Measurements from ENCODE around the gene PCDH12. TPM values are rescaled to one million over a fixed set of nuclear protein-coding genes. Genes with fewer than 3 reads are reported as not detected.

Gene PCDH12
- total and polyA plus RNA-seq, 4 experiments from 2014 or later, result 0.13 to 0.31 TPM; not detected in 2

GRCh38 chr5:141933151-141933550 lies 24.9 kb downstream of the PCDH12 start:
- Mint-ChIP-seq H3K9me3 (no peaks in the 10 kb centered on the region), H3K27ac (peak overlapping the region in 2 of 7 donors; percentile 13 to 56), H3K27me3 (no peaks in the 10 kb centered on the region), H3K36me3 (peaks cover 52 to 76% of the 10 kb centered on the region in 2 donors), H3K4me1 (peaks cover 2 to 7% (median 3%) of the 10 kb centered on the region in 4 donors), H3K4me3 (no peak overlapping the region)
- H3K4me3 ChIP-seq (ENCODE audit: low read length in 2 of 2), result no peak overlapping the region
- ChIA-PET CTCF (ENCODE audit: partially characterized antibody) (interaction anchor here (0.8 to 1.5 kb wide), 3 partner anchors 10 to 44 kb away, joined by 3 to 4 read pairs (median 4); no protein-coding TSS in a partner anchor), POLR2A (ENCODE audit: partially characterized antibody) (interaction anchor here (1.4 kb wide), 1 partner anchor 9 kb away, joined by 4 read pairs; the partner anchor contains the start of gene DELE1)
- H3K4me1 ChIP-seq (ENCODE audit: insufficient read depth, low read length), result peaks cover 3% of the 10 kb centered on the region
- H3K27ac ChIP-seq (ENCODE audit: low read depth, low read length), result no peak overlapping the region
- intact Hi-C loops (cut with micrococcal nuclease), result no loop called here
- DNase-seq, result no peak
- no peaks in the 10 kb centered on the region for H3K27me3 ChIP-seq (ENCODE audit: insufficient read depth, low read length)
- H3K9me3 ChIP-seq (ENCODE audit: control insufficient read depth in 1 of 2, low read length in 2 of 2), result no peaks in the 10 kb centered on the region
- H3K36me3 ChIP-seq (ENCODE audit: insufficient read depth, low read length), result peaks cover 87% of the 10 kb centered on the region

DNA sequence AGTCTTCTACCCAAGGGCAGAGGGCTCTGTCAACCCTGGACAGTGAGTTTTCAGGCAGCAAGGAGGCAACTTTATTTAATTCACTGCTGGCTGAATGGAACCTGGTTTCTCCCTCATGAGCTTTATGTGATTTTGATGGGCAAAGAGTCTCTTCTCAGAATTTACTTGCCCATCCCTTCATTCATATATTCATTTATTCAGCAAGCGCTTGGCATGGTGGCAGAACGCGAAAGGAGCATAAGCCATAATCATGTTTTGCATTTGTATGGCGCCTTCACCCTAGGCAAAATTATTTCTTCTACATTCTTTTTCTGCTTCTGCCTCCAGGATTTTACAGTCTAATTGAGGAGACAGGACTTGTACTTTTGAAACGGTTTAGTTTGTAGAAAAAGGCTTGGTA lies 26.3 kb downstream of the PCDH12 start:
- Histone ChIP-seq H3K9me3 (ENCODE audit: control insufficient read depth in 1 of 2, low read length in 2 of 2) (no peaks in the 10 kb centered on the region), H3K4me3 (ENCODE audit: low read length in 2 of 2) (no peak overlapping the region), H3K36me3 (ENCODE audit: insufficient read depth, low read length) (peaks cover 92% of the 10 kb centered on the region), H3K27ac (ENCODE audit: low read depth, low read length) (no peak overlapping the region), H3K4me1 (ENCODE audit: insufficient read depth, low read length) (peaks cover 10% of the 10 kb centered on the region), H3K27me3 (ENCODE audit: insufficient read depth, low read length) (no peaks in the 10 kb centered on the region)
- H3K27ac Mint-ChIP-seq, result peak overlapping the region in 3 of 7 donors; percentile 39 to 90 (median 57)
- peaks cover 7 to 17% (median 16%) of the 10 kb centered on the region in 4 donors for H3K4me1 Mint-ChIP-seq
- ChIA-PET POLR2A (ENCODE audit: partially characterized antibody) (interaction anchor here (1.5 kb wide), 1 partner anchor 240 kb away, joined by 4 read pairs; no protein-coding TSS in a partner anchor), CTCF (ENCODE audit: partially characterized antibody) (no interaction called here)
- DNase-seq, result no peak
- H3K9me3 Mint-ChIP-seq, result no peaks in the 10 kb centered on the region
- no peaks in the 10 kb centered on the region for H3K27me3 Mint-ChIP-seq
- intact Hi-C loops (cut with micrococcal nuclease), result no loop called here
- H3K36me3 Mint-ChIP-seq, result peaks cover 66 to 82% of the 10 kb centered on the region in 2 donors
- no peak overlapping the region for H3K4me3 Mint-ChIP-seq

DNA sequence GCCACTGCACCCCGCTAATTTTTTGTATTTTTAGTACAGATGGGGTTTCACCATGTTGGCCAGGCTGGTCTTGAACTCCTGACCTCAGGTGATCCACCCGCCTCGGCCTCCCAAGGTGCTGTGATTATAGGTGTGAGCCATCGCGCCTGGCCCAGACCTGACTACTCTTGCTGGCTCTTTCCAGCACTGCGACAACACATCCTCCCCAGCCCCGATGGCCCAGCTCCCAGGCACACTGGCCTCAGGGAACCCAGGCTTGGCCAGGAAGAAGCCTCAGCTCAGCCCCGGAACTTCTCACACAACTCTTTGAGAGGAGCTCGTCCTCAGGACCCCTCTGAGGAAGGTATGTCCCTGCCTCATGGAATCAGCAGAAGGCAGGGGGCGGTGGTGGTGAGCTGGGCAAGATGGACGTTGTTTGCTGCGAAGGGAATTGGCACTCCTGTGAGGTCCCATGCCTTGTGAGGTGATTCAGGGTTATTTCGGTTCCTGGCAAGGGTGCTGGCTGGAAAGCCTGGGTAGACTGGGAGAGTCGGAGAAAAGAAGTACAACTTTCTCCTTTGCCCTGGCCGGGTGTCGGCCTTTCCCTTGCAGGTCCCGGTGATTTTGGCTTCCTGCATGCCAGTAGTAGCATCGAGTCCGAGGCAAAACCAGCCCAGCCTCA lies 28.5 kb downstream of the PCDH12 start:
- no peak for DNase-seq
- H3K36me3 Mint-ChIP-seq, result peaks cover 63 to 77% of the 10 kb centered on the region in 2 donors
- H3K4me1 Mint-ChIP-seq, result peaks cover 10 to 29% (median 26%) of the 10 kb centered on the region in 4 donors
- H3K4me1 ChIP-seq (ENCODE audit: insufficient read depth, low read length), result peaks cover 12% of the 10 kb centered on the region
- H3K27me3 ChIP-seq (ENCODE audit: insufficient read depth, low read length), result no peaks in the 10 kb centered on the region
- peak overlapping the region in 1 of 7 donors; percentile 29 for H3K27ac Mint-ChIP-seq
- peaks cover 84% of the 10 kb centered on the region for H3K36me3 ChIP-seq (ENCODE audit: insufficient read depth, low read length)
- CTCF ChIA-PET (ENCODE audit: partially characterized antibody), result no interaction called here
- POLR2A ChIA-PET (ENCODE audit: partially characterized antibody), result interaction anchor here (1.2 kb wide), 1 partner anchor 29 kb away, joined by 3 read pairs; the partner anchor contains the start of gene PCDH12
- H3K9me3 Mint-ChIP-seq, result no peaks in the 10 kb centered on the region
- H3K27me3 Mint-ChIP-seq, result no peaks in the 10 kb centered on the region
- no peaks in the 10 kb centered on the region for H3K9me3 ChIP-seq (ENCODE audit: control insufficient read depth in 1 of 2, low read length in 2 of 2)
- H3K4me3 Mint-ChIP-seq, result no peak overlapping the region
- no peak overlapping the region for H3K27ac ChIP-seq (ENCODE audit: low read depth, low read length)
- no peak overlapping the region for H3K4me3 ChIP-seq (ENCODE audit: low read length in 2 of 2)
- intact Hi-C loops (cut with micrococcal nuclease), result no loop called here

- no peaks in the 10 kb centered on the region for H3K9me3 Mint-ChIP-seq
- ChIA-PET CTCF (ENCODE audit: partially characterized antibody) (interaction anchor here (2.0 to 2.4 kb wide), 2 partner anchors 33 to 40 kb away, joined by 6 to 7 read pairs; partner anchors contain the start of gene RNF14), POLR2A (ENCODE audit: partially characterized antibody) (no interaction called here)
- H3K27ac Mint-ChIP-seq, result peak overlapping the region in 4 of 7 donors; percentile 35 to 66 (median 59)
- H3K4me1 ChIP-seq (ENCODE audit: insufficient read depth, low read length), result peaks cover 23% of the 10 kb centered on the region
- peaks cover 73% of the 10 kb centered on the region for H3K36me3 ChIP-seq (ENCODE audit: insufficient read depth, low read length)
- H3K27ac ChIP-seq (ENCODE audit: low read depth, low read length), result no peak overlapping the region
- H3K4me3 ChIP-seq (ENCODE audit: low read length in 2 of 2), result no peak overlapping the region
- no peaks in the 10 kb centered on the region for H3K27me3 ChIP-seq (ENCODE audit: insufficient read depth, low read length)
- no peak for DNase-seq
- no peak overlapping the region for H3K4me3 Mint-ChIP-seq
- H3K9me3 ChIP-seq (ENCODE audit: control insufficient read depth in 1 of 2, low read length in 2 of 2), result no peaks in the 10 kb centered on the region
- H3K4me1 Mint-ChIP-seq, result peaks cover 16 to 43% (median 36%) of the 10 kb centered on the region in 4 donors
- peaks cover 64 to 76% of the 10 kb centered on the region in 2 donors for H3K36me3 Mint-ChIP-seq
- no peaks in the 10 kb centered on the region for H3K27me3 Mint-ChIP-seq
- intact Hi-C loops (cut with micrococcal nuclease), result no loop called here
These were observed 30.0 kb downstream of the PCDH12 start for GRCh38 chr5:141928051-141928450.

DNA sequence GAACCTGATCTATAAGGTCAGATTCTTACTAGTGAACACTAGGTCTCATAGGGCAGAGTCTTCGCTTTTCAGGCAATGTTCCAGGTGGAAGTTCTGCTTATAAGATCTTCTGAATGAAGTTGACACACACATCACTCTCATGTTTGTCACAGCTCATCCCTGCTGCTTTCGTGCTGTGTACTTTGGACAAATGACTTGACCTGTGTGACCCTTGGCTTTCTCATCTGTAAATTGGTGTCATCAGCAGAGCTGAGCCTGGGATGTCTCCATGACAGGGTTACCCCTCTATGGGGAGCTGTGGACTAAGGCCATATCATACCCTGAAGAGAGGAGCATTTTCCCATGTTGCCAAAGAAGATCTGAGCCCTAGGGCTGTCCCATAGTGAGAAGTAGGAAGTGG lies 31.6 kb downstream of the PCDH12 start:
- Mint-ChIP-seq H3K36me3 (peaks cover 57 to 63% of the 10 kb centered on the region in 2 donors), H3K4me1 (peaks cover 16 to 48% (median 37%) of the 10 kb centered on the region in 4 donors), H3K4me3 (peak overlapping the region in 1 of 8 donors; percentile 26), H3K9me3 (no peaks in the 10 kb centered on the region), H3K27me3 (no peaks in the 10 kb centered on the region), H3K27ac (peak overlapping the region in 1 of 7 donors; percentile 55)
- Histone ChIP-seq H3K36me3 (ENCODE audit: insufficient read depth, low read length) (peaks cover 60% of the 10 kb centered on the region), H3K4me3 (ENCODE audit: low read length in 2 of 2) (no peak overlapping the region), H3K27me3 (ENCODE audit: insufficient read depth, low read length) (no peaks in the 10 kb centered on the region), H3K27ac (ENCODE audit: low read depth, low read length) (no peak overlapping the region), H3K4me1 (ENCODE audit: insufficient read depth, low read length) (peaks cover 31% of the 10 kb centered on the region), H3K9me3 (ENCODE audit: control insufficient read depth in 1 of 2, low read length in 2 of 2) (no peaks in the 10 kb centered on the region)
- POLR2A ChIA-PET (ENCODE audit: partially characterized antibody), result interaction anchor here (0.6 to 1.0 kb wide), 2 partner anchors 48 to 84 kb away, joined by 3 read pairs; partner anchors contain the start of gene PCDH1
- DNase-seq, result no peak
- CTCF ChIA-PET (ENCODE audit: partially characterized antibody), result interaction anchor here (0.6 to 2.4 kb wide), 4 partner anchors 34 to 234 kb away, joined by 3 to 7 read pairs (median 6); partner anchors contain the start of gene RNF14
- intact Hi-C loops (cut with micrococcal nuclease), result no loop called here

GRCh38 chr5:141923448-141924313 lies 34.3 kb downstream of the PCDH12 start, which contains the start of gene DELE1:
TSS of gene DELE1 (plus strand) at chr5:141923871. CDS start at chr5:141923942, 71 bp downstream.
- Histone ChIP-seq H3K27ac (ENCODE audit: low read depth, low read length) (peak within 1 kb of the TSS; percentile 99), H3K9me3 (ENCODE audit: control insufficient read depth in 1 of 2, low read length in 2 of 2) (no peaks in the 10 kb centered on the region), H3K4me1 (ENCODE audit: insufficient read depth, low read length) (peaks cover 31% of the 10 kb centered on the region), H3K36me3 (ENCODE audit: insufficient read depth, low read length) (peaks cover 33% of the 10 kb centered on the region), H3K27me3 (ENCODE audit: insufficient read depth, low read length) (no peaks in the 10 kb centered on the region), H3K4me3 (ENCODE audit: low read length in 2 of 2) (peak within 1 kb of the TSS; percentile 76 to 93)
- intact Hi-C loops (cut with micrococcal nuclease), result loop anchor here (1.0 to 2.0 kb wide), 5 partner anchors 37 to 231 kb away; partner anchors contain the start of genes PCDH1 and RNF14
- no peaks in the 10 kb centered on the region for H3K27me3 Mint-ChIP-seq
- POLR2A ChIA-PET (ENCODE audit: partially characterized antibody), result interaction anchor here (0.7 to 3.8 kb wide), 23 partner anchors 9 to 287 kb away, joined by 3 to 36 read pairs (median 6); partner anchors contain the start of genes ARAP3, FCHSD1, HDAC3 and PCDH1
- peak within 1 kb of the TSS; percentile 95 to 98 (median 97) for H3K27ac Mint-ChIP-seq
- CTCF ChIA-PET (ENCODE audit: partially characterized antibody), result interaction anchor here (0.7 to 5.4 kb wide), 17 partner anchors 9 to 332 kb away, joined by 3 to 35 read pairs (median 4); partner anchors contain the start of genes PCDH1, PCDH12 and RNF14
- peaks cover 33 to 39% of the 10 kb centered on the region in 2 donors for H3K36me3 Mint-ChIP-seq
- no peaks in the 10 kb centered on the region for H3K9me3 Mint-ChIP-seq
- peak; percentile 89 to 92 (median 92) for DNase-seq
- H3K4me3 Mint-ChIP-seq, result peak within 1 kb of the TSS; percentile 87 to 97 (median 92)
- H3K4me1 Mint-ChIP-seq, result peaks cover 14 to 48% (median 34%) of the 10 kb centered on the region in 4 donors

Measured in CD4-positive, alpha-beta memory T cell (primary cell).